Immature natural killer cell (primary cell): ENCODE measurements around the gene IRF2BPL. TPM values are rescaled to one million over a fixed set of nuclear protein-coding genes. Genes with fewer than 3 reads are reported as not detected.
A peak's percentile ranks its signal among the peaks of the same experiment; 100 is the strongest.

Experiments
- DNase-seq, 3 donors: peaks; one replicate each; pipeline ENCODE4 v3.0.0; 2022; ENCODE audit warnings: mixed read lengths in 1 of 3
- H3K27ac Mint-ChIP-seq, 6 donors: one replicate each; pipeline ENCODE4 v1.8.0; 2020; ENCODE audit warnings: mixed read lengths in 6 of 6, mild to moderate bottlenecking in 5 of 6, inconsistent platforms in 4 of 6, moderate library complexity in 3 of 6
- H3K27me3 Mint-ChIP-seq, 3 donors: one replicate each; pipeline ENCODE4 v1.8.0; 2020 to 2021; ENCODE audit warnings: low read depth in 3 of 3, mild to moderate bottlenecking in 3 of 3, mixed read lengths in 3 of 3, moderate library complexity in 3 of 3, inconsistent platforms in 1 of 3
- H3K36me3 Mint-ChIP-seq, 3 donors: one replicate each; pipeline ENCODE4 v1.8.0; 2020; ENCODE audit warnings: mixed read lengths in 3 of 3, inconsistent platforms in 2 of 3, mild to moderate bottlenecking in 2 of 3
- H3K4me1 Mint-ChIP-seq, 2 donors: one replicate each; pipeline ENCODE4 v1.8.0; 2020; ENCODE audit warnings: inconsistent platforms in 2 of 2, mild to moderate bottlenecking in 2 of 2, mixed read lengths in 2 of 2, moderate library complexity in 1 of 2
- H3K4me3 Mint-ChIP-seq, 5 donors: one replicate each; pipeline ENCODE4 v1.8.0; 2020; ENCODE audit warnings: mild to moderate bottlenecking in 5 of 5, mixed read lengths in 5 of 5, inconsistent platforms in 3 of 5, moderate library complexity in 3 of 5
- H3K9me3 Mint-ChIP-seq, 6 donors: one replicate each; pipeline ENCODE4 v1.8.0; 2020; ENCODE audit warnings: mild to moderate bottlenecking in 6 of 6, mixed read lengths in 6 of 6, inconsistent platforms in 4 of 6, moderate library complexity in 3 of 6
- polyA plus RNA-seq, 3 donors: library from polyadenylated mRNA; unstranded; fragments of 300-500 nt; fragmentation: Illumina TruSeq; gene quantifications; one replicate each; pipeline ENCODE4 v1.2.3, GENCODE V29; 2021

Gene IRF2BPL
- polyA plus RNA-seq, 3 donors from 2014 or later: 3.5 to 11.1 (median 3.6) TPM

DNA sequence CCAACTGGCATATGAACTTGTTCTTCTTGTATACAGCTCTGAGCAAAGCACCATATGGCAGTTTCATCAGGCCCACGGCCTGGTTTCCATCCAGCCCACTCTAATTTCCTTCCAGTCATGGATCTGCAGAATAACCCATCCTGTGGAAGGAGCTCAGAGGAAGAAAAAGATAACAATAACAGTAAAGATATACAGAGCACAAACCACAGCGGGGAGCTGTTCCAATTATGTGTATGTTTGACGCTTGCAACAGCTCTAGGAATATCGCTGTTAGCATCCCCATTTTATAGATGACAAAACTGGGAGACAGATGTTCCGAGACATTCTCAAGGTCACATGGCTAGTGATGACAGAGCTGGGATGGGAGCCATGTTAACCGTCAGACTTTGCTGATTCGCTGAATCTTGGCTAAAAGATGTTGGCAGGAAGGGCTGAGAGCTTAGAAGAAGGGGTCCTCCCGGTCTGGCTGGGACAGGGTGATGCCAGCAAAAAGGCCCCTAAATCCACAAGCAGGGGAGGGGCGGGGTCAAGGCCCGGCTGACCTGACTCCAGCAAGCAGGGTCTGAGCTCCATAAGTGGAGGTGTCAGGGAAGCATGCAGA, 35.2 kb upstream of the IRF2BPL start:
- Mint-ChIP-seq H3K27ac (peak overlapping the region in 1 of 6 donors; percentile 34), H3K4me1 (peaks cover 6% of the 10 kb centered on the region in 2 donors), H3K27me3 (peaks cover 0 to 1% (median 0%) of the 10 kb centered on the region in 3 donors), H3K4me3 (no peak overlapping the region), H3K9me3 (no peaks in the 10 kb centered on the region), H3K36me3 (no peaks in the 10 kb centered on the region)
- DNase-seq: no peak

GRCh38 chr14:77062261-77062660, 33.8 kb upstream of the IRF2BPL start:
- Mint-ChIP-seq H3K4me1 (peaks cover 6% of the 10 kb centered on the region in 2 donors), H3K36me3 (no peaks in the 10 kb centered on the region)

GRCh38 chr14:77061630-77062257, 33.2 kb upstream of the IRF2BPL start:
- Mint-ChIP-seq H3K9me3 (no peaks in the 10 kb centered on the region), H3K27ac (no peak overlapping the region), H3K36me3 (no peaks in the 10 kb centered on the region), H3K4me1 (peaks cover 6% of the 10 kb centered on the region in 2 donors), H3K4me3 (no peak overlapping the region), H3K27me3 (no peaks in the 10 kb centered on the region)
- DNase-seq: no peak

More at GRCh38 chr14:77062261-77062660, 33.8 kb upstream of the IRF2BPL start:
- DNase-seq: no peak
- H3K27ac Mint-ChIP-seq: no peak overlapping the region
- no peaks in the 10 kb centered on the region for H3K9me3 Mint-ChIP-seq
- H3K4me3 Mint-ChIP-seq: no peak overlapping the region
- H3K27me3 Mint-ChIP-seq: no peaks in the 10 kb centered on the region

- H3K9me3 Mint-ChIP-seq: no peaks in the 10 kb centered on the region
- H3K4me3 Mint-ChIP-seq: no peak overlapping the region
- H3K4me1 Mint-ChIP-seq: peaks cover 6% of the 10 kb centered on the region in 2 donors
- no peak overlapping the region for H3K27ac Mint-ChIP-seq
- no peak for DNase-seq
- H3K36me3 Mint-ChIP-seq: no peaks in the 10 kb centered on the region
- no peaks in the 10 kb centered on the region for H3K27me3 Mint-ChIP-seq
Observed at GRCh38 chr14:77059276-77059915, 30.9 kb upstream of the IRF2BPL start.

- H3K36me3 Mint-ChIP-seq: no peaks in the 10 kb centered on the region
- no peak overlapping the region for H3K27ac Mint-ChIP-seq
- no peaks in the 10 kb centered on the region for H3K27me3 Mint-ChIP-seq
Observed at GRCh38 chr14:77058785-77059184, 30.3 kb upstream of the IRF2BPL start.

GRCh38 chr14:77058117-77058516, 29.6 kb upstream of the IRF2BPL start:
- Mint-ChIP-seq H3K4me3 (no peak overlapping the region), H3K36me3 (no peaks in the 10 kb centered on the region), H3K4me1 (peaks cover 9 to 10% of the 10 kb centered on the region in 2 donors), H3K27ac (no peak overlapping the region), H3K9me3 (no peaks in the 10 kb centered on the region), H3K27me3 (no peaks in the 10 kb centered on the region)
- no peak for DNase-seq

More at GRCh38 chr14:77058785-77059184, 30.3 kb upstream of the IRF2BPL start:
- H3K9me3 Mint-ChIP-seq: no peaks in the 10 kb centered on the region
- DNase-seq: no peak
- peaks cover 6% of the 10 kb centered on the region in 2 donors for H3K4me1 Mint-ChIP-seq
- no peak overlapping the region for H3K4me3 Mint-ChIP-seq

- no peaks in the 10 kb centered on the region for H3K36me3 Mint-ChIP-seq
- H3K4me3 Mint-ChIP-seq: no peak overlapping the region
- H3K27ac Mint-ChIP-seq: no peak overlapping the region
- H3K9me3 Mint-ChIP-seq: no peaks in the 10 kb centered on the region
- H3K4me1 Mint-ChIP-seq: peaks cover 8 to 13% of the 10 kb centered on the region in 2 donors
- DNase-seq: no peak
- no peaks in the 10 kb centered on the region for H3K27me3 Mint-ChIP-seq
Observed at GRCh38 chr14:77055981-77056380, 27.5 kb upstream of the IRF2BPL start.

GRCh38 chr14:77055306-77055705, 26.8 kb upstream of the IRF2BPL start:
- DNase-seq: no peak
- Mint-ChIP-seq H3K4me3 (no peak overlapping the region), H3K27ac (no peak overlapping the region), H3K9me3 (no peaks in the 10 kb centered on the region), H3K4me1 (peaks cover 8 to 13% of the 10 kb centered on the region in 2 donors), H3K27me3 (no peaks in the 10 kb centered on the region), H3K36me3 (no peaks in the 10 kb centered on the region)

DNA sequence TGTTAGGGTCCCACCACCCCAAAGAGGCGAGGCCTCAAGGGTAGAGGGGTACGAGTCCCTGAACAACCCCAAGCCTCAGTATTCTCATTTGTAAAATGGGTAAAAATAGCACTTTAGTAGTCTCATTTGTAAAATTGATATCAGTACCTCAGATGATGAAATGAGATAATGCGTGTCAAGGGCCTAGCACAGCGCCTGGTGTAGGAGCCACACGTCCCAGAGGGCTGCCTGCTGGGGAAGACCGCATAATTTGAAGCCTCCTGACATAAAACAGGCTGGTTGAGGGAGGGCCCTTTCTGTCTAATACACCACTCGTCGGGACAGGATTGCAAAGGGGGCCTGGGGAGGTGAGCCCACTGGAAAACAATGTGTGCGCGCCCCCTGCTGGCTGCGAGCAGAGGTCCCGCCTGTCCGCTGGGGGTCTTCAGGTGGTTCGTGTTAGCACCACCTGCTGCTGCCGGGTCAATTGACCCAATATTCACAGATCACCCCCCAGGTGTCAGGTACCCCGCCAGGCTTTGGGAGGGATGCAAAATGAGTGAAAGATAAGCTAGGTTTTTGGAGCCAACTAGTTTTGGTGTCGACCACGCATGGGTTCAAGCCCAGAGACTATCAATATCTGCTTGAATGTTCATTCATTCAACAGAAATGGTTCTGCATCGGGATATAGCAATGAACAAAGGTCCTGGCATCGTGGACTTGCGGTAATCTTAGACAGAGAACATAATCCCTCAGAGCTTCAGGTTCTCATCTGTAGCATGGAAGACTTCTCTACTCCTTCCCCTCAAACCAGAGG, 24.7 kb upstream of the IRF2BPL start:
- no peak overlapping the region for H3K4me3 Mint-ChIP-seq

DNA sequence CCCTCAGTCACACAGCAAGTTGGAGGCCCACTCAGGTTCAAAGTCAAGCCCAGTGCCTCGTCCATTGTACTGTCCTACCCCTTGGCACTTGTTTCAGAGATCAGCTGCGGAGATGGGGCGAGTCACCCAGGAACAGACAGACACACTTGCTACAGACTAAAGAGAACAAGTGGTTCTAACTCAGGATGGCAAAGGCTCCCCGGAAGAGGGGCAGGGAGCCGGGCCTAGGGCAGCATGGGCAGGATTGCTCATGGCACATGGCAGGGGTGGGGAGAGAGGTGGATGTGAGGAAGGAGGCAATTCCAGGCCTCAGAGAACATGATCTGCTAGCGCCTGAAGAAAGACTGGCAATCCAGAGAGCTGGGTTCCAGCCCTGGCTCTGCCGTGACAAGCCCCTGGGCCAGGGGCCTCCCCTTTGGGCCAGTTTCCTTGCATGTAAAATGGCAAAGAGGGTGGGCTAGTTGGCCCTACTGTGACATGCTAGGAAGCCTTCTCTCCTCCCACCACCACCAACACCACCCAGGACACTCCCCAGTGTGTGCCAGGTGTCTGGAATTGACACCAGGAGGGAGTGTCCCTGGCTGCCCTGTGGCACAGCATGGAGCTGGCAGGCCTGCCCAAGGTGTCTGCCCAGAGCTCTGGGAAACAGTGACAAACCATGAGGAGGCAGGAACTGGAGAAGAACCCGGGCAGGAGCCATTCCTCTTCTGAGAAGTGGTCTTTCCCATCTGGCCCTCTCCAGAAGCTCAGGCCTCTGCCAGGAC, 24.0 kb upstream of the IRF2BPL start:
- no peaks in the 10 kb centered on the region for H3K9me3 Mint-ChIP-seq
- peak overlapping the region in 1 of 5 donors; percentile 3 for H3K4me3 Mint-ChIP-seq
- DNase-seq: no peak
- H3K36me3 Mint-ChIP-seq: peaks cover 0 to under 1% (median 0%) of the 10 kb centered on the region in 3 donors
- H3K4me1 Mint-ChIP-seq: peaks cover 8 to 13% of the 10 kb centered on the region in 2 donors
- peak overlapping the region in 1 of 6 donors; percentile 35 for H3K27ac Mint-ChIP-seq
- peaks cover 0 to 2% (median 0%) of the 10 kb centered on the region in 3 donors for H3K27me3 Mint-ChIP-seq

More for the DNA sequence above, 24.7 kb upstream of the IRF2BPL start:
- Mint-ChIP-seq H3K27ac (peak overlapping the region in 5 of 6 donors; percentile 6 to 51 (median 25)), H3K9me3 (no peaks in the 10 kb centered on the region), H3K27me3 (peaks cover 0 to 2% (median 0%) of the 10 kb centered on the region in 3 donors), H3K4me1 (peaks cover 8 to 13% of the 10 kb centered on the region in 2 donors), H3K36me3 (no peaks in the 10 kb centered on the region)
- DNase-seq: peak; percentile 79 to 81 (median 80)

DNA sequence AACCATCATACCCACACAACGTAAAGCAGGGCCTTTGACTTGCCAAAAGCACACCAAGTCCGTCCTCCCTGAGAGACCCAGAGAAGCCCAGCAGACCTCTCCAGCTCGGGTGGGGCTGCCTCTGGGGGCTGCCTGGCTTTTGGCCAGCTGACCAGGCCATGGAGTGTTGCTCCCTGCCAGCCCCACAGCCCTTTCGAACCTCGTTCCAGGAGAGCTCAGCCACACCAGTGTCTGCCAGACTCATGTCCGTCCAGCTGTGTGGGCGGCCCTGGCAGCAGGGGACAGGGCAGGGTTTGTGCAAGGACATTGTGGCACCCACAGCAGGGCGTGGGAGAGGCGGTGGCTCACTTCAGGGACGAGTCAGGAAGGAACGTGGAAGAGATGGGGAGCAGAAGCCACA, 22.6 kb upstream of the IRF2BPL start:
- no peaks in the 10 kb centered on the region for H3K9me3 Mint-ChIP-seq
- peaks cover 0 to 2% (median 0%) of the 10 kb centered on the region in 3 donors for H3K27me3 Mint-ChIP-seq
- H3K36me3 Mint-ChIP-seq: peaks cover 0 to 3% (median 0%) of the 10 kb centered on the region in 3 donors
- no peak for DNase-seq
- H3K4me3 Mint-ChIP-seq: no peak overlapping the region
- no peak overlapping the region for H3K27ac Mint-ChIP-seq
- peaks cover 8 to 13% of the 10 kb centered on the region in 2 donors for H3K4me1 Mint-ChIP-seq

GRCh38 chr14:77046721-77047120, 18.2 kb upstream of the IRF2BPL start:
- Mint-ChIP-seq H3K27ac (no peak overlapping the region), H3K4me3 (no peak overlapping the region), H3K4me1 (peaks cover 30 to 35% of the 10 kb centered on the region in 2 donors), H3K27me3 (peaks cover 3 to 6% (median 5%) of the 10 kb centered on the region in 3 donors), H3K36me3 (peaks cover 0 to 3% (median 0%) of the 10 kb centered on the region in 3 donors), H3K9me3 (no peaks in the 10 kb centered on the region)
- no peak for DNase-seq
